ENCODE data around the gene ERO1B.

DNA sequence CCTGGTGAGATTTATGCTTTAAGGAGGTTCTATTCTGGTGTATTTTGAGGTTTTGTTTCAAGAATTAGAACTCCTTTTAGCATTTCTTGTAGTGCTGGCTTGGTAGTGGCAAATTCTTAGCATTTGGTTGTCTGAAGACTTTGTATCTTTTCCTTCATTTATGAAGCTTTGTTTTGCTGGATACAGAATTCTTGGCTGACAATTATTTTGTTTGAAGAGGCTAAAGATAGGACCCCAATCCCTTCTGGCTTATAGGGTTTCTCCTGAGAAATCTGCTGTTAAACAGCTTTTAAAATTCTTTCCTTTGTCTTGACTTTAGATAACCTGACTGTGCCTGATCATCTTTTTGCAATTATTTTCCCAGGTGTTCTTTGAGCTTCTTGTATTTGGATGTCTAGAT, 80.8 kb downstream of the ERO1B start:
- TF ChIP-seq, protein P1, sequence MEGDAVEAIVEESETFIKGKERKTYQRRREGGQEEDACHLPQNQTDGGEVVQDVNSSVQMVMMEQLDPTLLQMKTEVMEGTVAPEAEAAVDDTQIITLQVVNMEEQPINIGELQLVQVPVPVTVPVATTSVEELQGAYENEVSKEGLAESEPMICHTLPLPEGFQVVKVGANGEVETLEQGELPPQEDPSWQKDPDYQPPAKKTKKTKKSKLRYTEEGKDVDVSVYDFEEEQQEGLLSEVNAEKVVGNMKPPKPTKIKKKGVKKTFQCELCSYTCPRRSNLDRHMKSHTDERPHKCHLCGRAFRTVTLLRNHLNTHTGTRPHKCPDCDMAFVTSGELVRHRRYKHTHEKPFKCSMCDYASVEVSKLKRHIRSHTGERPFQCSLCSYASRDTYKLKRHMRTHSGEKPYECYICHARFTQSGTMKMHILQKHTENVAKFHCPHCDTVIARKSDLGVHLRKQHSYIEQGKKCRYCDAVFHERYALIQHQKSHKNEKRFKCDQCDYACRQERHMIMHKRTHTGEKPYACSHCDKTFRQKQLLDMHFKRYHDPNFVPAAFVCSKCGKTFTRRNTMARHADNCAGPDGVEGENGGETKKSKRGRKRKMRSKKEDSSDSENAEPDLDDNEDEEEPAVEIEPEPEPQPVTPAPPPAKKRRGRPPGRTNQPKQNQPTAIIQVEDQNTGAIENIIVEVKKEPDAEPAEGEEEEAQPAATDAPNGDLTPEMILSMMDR (IDR thresholded peaks at IDR 0.05): no peak
- TF ChIP-seq POLR2A (IDR thresholded peaks at IDR 0.05): no peak
- no peak for TF ChIP-seq POLR2AphosphoS5 (IDR thresholded peaks at IDR 0.05)
